Measurements from ENCODE around the gene EMSY. TPM values are rescaled to one million over a fixed set of nuclear protein-coding genes. Genes with fewer than 3 reads are reported as not detected.

Gene EMSY
- total RNA-seq, 4 donors from 2014 or later = 35.7 to 79.6 (median 43.8) TPM

- intact Hi-C loops (cut with DNase I; ENCODE audit: low total_unique reads) = no loop called here
- H3K27me3 ChIP-seq = no peaks in the 10 kb centered on the region
Observed at GRCh38 chr11:76515494-76515893, 70.7 kb downstream of the EMSY start.

DNA sequence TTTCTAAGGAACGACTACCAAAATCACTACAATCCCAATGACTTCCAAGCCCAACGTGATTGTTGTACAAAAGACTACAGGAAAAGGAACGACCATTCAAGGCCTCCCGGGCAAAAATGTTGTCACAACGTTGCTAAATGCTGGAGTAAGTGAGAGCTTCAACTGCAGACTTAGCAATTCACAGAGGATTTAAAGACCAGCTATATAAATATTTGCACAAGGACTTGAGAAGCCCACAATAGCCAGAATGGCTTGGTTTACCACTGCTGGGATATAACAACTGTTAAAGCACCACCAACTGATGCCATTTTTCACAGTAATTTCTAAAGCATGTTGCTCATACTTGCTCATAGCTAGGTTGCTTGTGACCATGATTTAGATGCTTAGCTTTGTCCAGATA, 78.3 kb downstream of the EMSY start:
- intact Hi-C loops (cut with DNase I; ENCODE audit: low total_unique reads) = no loop called here
- Histone ChIP-seq H3K27ac (no peak overlapping the region), H3K36me3 (peaks cover 0 to 18% (median 4%) of the 10 kb centered on the region in 4 donors), H3K9me3 (no peaks in the 10 kb centered on the region), H3K4me3 (no peak overlapping the region), H3K4me1 (peaks cover 0 to 13% (median 4%) of the 10 kb centered on the region in 4 donors), H3K27me3 (no peaks in the 10 kb centered on the region)
- no peak for DNase-seq
- in situ Hi-C loops (cut with MboI; ENCODE audit: low pct_ligation_motif_present in 1 of 4, low pct_unique_long_range_greater_than_20kb in 1 of 4, low sequenced_read_pairs in 3 of 4) = no loop called here
- TF ChIP-seq POLR2A (IDR thresholded peaks at IDR 0.05) = no peak
- 30 to 46% methylated on average over 5 of the region's 5 CpGs for WGBS, 2 donors (ENCODE audit: low coverage in 1 of 2)

More at GRCh38 chr11:76515494-76515893, 70.7 kb downstream of the EMSY start:
- WGBS, 2 donors (ENCODE audit: low coverage in 1 of 2) = 44 to 50% methylated on average over 1 of the region's 1 CpG
- no peak for DNase-seq
- Histone ChIP-seq H3K4me1 (peaks cover 0 to 17% (median 2%) of the 10 kb centered on the region in 4 donors), H3K9me3 (no peaks in the 10 kb centered on the region), H3K4me3 (no peak overlapping the region), H3K36me3 (peaks cover 0 to 8% (median 4%) of the 10 kb centered on the region in 4 donors), H3K27ac (no peak overlapping the region)
- no peak for TF ChIP-seq CTCF (IDR thresholded peaks at IDR 0.05)
- TF ChIP-seq POLR2AphosphoS5 (IDR thresholded peaks at IDR 0.05) = no peak
- TF ChIP-seq EP300 (IDR thresholded peaks at IDR 0.05; ENCODE audit: low read depth) = no peak
- no peak for TF ChIP-seq POLR2A (IDR thresholded peaks at IDR 0.05)
- in situ Hi-C loops (cut with MboI; ENCODE audit: low pct_ligation_motif_present in 1 of 4, low pct_unique_long_range_greater_than_20kb in 1 of 4, low sequenced_read_pairs in 3 of 4) = no loop called here

DNA sequence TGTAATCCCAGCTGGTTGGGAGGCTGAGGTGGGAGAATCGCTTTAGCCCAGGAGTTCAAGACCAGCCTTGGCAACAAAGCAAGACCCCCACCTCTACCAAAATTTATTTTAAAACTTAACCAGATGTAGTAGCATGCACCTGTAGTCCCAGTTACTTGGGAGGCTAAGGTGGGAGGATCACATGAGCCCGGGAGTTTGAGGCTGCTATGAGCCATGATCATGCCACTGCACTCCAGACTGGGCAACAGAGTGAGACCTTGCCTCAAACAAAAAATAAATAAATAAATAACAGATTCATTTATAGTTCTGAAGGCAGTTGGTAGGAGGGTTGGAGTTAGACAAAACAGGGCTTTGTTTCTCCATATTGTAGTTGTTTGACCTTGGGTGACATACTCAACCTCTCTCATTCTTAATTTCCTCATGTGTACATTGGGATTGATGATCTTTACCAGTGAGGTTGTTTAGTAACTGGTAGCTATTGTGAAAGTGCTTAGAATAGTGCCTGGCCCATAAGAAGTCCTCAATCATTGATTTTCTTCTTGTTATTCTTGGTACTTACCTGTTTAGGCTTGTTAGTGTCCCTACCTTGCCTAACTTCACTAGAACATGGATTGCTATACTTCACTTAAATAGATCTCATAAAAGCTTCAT, 79.1 kb downstream of the EMSY start:
- WGBS, 2 donors (ENCODE audit: low coverage in 1 of 2) = 93 to 100% methylated on average over 1 to 2 of the region's 2 CpGs
- Histone ChIP-seq H3K9me3 (no peaks in the 10 kb centered on the region), H3K36me3 (peaks cover 0 to 19% (median 8%) of the 10 kb centered on the region in 4 donors), H3K27ac (no peak overlapping the region), H3K4me3 (no peak overlapping the region), H3K27me3 (no peaks in the 10 kb centered on the region), H3K4me1 (peaks cover 0 to 13% (median 4%) of the 10 kb centered on the region in 4 donors)
- in situ Hi-C loops (cut with MboI; ENCODE audit: low pct_ligation_motif_present in 1 of 4, low pct_unique_long_range_greater_than_20kb in 1 of 4, low sequenced_read_pairs in 3 of 4) = no loop called here
- no peak for DNase-seq
- intact Hi-C loops (cut with DNase I; ENCODE audit: low total_unique reads) = no loop called here
- TF ChIP-seq POLR2A (IDR thresholded peaks at IDR 0.05) (no peak), POLR2AphosphoS5 (IDR thresholded peaks at IDR 0.05) (no peak), EP300 (IDR thresholded peaks at IDR 0.05; ENCODE audit: low read depth) (no peak), CTCF (IDR thresholded peaks at IDR 0.05) (no peak)

GRCh38 chr11:76524461-76524860, 79.6 kb downstream of the EMSY start:
- H3K27ac ChIP-seq = peak overlapping the region in 1 of 4 donors; percentile 29
- intact Hi-C loops (cut with DNase I; ENCODE audit: low total_unique reads) = no loop called here
- no peak for DNase-seq
- H3K36me3 ChIP-seq = peaks cover 0 to 23% (median 11%) of the 10 kb centered on the region in 4 donors
- in situ Hi-C loops (cut with MboI; ENCODE audit: low pct_ligation_motif_present in 1 of 4, low pct_unique_long_range_greater_than_20kb in 1 of 4, low sequenced_read_pairs in 3 of 4) = no loop called here
- no peaks in the 10 kb centered on the region for H3K27me3 ChIP-seq
- no peaks in the 10 kb centered on the region for H3K9me3 ChIP-seq
- TF ChIP-seq CTCF (IDR thresholded peaks at IDR 0.05) = no peak
- TF ChIP-seq POLR2AphosphoS5 (IDR thresholded peaks at IDR 0.05) = no peak
- no peak for TF ChIP-seq POLR2A (IDR thresholded peaks at IDR 0.05)
- no peak for TF ChIP-seq EP300 (IDR thresholded peaks at IDR 0.05; ENCODE audit: low read depth)
- WGBS, 2 donors (ENCODE audit: low coverage in 1 of 2) = 76% methylated on average over 4 of the region's 4 CpGs; no CpG with 5 or more reads in 1 of the 2 donors
- peaks cover 0 to 13% (median 4%) of the 10 kb centered on the region in 4 donors for H3K4me1 ChIP-seq
- no peak overlapping the region for H3K4me3 ChIP-seq
